Muscle of leg (tissue), 11 donors: Measurements from ENCODE around the gene PISD. TPM values are rescaled to one million over a fixed set of nuclear protein-coding genes. Genes with fewer than 3 reads are reported as not detected.

ENCODE experiments used
- DNase-seq: peaks from one replicate; pipeline ENCODE4 v3.0.0; 2013
- H3K27ac ChIP-seq: one replicate; pipeline ENCODE4 v1.5.1; 2013; ENCODE audit warnings: mild to moderate bottlenecking, low read length, control low read depth
- H3K27me3 ChIP-seq: one replicate; pipeline ENCODE4 v1.6.1; 2013; ENCODE audit warnings: low read length; ENCODE audit not compliant: control insufficient read depth, insufficient read depth
- H3K36me3 ChIP-seq: one replicate; pipeline ENCODE4 v1.6.1; 2013; ENCODE audit warnings: low read length; ENCODE audit not compliant: control insufficient read depth, insufficient read depth
- H3K4me1 ChIP-seq: one replicate; pipeline ENCODE4 v1.6.1; 2013; ENCODE audit warnings: low read length; ENCODE audit not compliant: control insufficient read depth, insufficient read depth
- H3K4me3 ChIP-seq: one replicate; pipeline ENCODE4 v1.5.1; 2013; ENCODE audit warnings: low read length, control low read depth
- H3K9me3 ChIP-seq: replicated peaks from 2 replicates; pipeline ENCODE4 v1.6.1; 2013; ENCODE audit warnings: low read depth, low read length; ENCODE audit not compliant: control insufficient read depth
- WGBS: methylation state at CpG from one replicate; pipeline ENCODE4 v1.1.5; 2013; ENCODE audit warnings: missing lambda C conversion rate; ENCODE audit not compliant: insufficient coverage; 5-methylcytosine and 5-hydroxymethylcytosine counted together
- polyA plus RNA-seq, 8 donors: library from polyadenylated mRNA; unstranded; fragments of 120-200 nt; gene quantifications; one replicate each; pipeline versions ENCODE4 v1.2.1 to v1.2.3, GENCODE V29; 2013; ENCODE audit warnings: inconsistent platforms in 1 of 8, low replicate concordance in 1 of 8; ENCODE audit not compliant: insufficient read length in 8 of 8, insufficient read depth in 1 of 8
- total RNA-seq: library from RNA; stranded (reverse); fragments of 120-200 nt; gene quantifications from one replicate; pipeline ENCODE4 v1.2.4, GENCODE V29; 2013

The PISD gene
- total and polyA plus RNA-seq, 9 donors = 16.1 to 22.6 (median 19.5) TPM

- 82% methylated on average over 2 of the region's 4 CpGs for WGBS
- Histone ChIP-seq H3K27me3 (no peaks in the 10 kb centered on the region), H3K36me3 (peaks cover 6% of the 10 kb centered on the region), H3K4me1 (no peaks in the 10 kb centered on the region), H3K27ac (no peak overlapping the region), H3K9me3 (no peaks in the 10 kb centered on the region), H3K4me3 (no peak overlapping the region)
- no peak for DNase-seq
These were observed 22.5 kb downstream of the PISD start for GRCh38 chr22:31639436-31640039.

DNA sequence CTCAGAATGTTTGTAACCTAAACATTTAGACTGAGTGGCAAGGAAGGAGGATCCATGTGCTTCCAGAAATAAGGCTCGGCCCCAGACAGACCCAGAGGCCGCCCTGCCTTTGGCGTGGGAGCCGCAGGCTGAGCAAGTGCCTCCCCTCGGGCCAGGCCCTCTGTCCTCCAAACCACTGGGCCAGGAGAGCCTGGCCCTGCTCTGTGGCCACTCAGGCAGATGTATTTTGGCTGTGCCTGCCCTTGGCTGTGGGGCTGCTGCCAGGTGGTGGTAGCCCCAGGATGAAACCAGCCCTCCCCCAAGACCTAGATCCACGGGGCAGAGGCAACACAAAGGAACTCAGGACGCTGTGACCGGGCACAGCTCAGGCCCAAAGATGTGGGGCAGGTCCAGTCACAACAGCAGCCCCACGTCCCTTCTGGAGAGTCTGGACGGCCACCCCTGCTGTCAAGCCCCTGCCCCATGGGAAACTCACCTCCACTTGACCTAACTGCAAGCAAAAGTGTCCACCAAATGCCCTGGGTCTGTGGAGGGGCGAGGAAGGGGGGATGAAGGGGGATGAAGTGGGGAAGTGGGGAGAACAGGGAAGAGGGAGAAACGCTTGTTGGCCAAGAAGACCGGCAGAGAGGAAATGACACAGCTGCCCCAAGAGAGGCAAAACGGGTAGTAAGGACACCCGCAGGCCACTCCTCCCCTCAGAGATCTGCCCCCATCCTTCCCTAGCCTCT, 24.0 kb downstream of the PISD start:
- Histone ChIP-seq H3K27ac (peak overlapping the region; percentile 42), H3K27me3 (no peaks in the 10 kb centered on the region), H3K36me3 (peaks cover 5% of the 10 kb centered on the region), H3K4me1 (no peaks in the 10 kb centered on the region), H3K4me3 (no peak overlapping the region), H3K9me3 (no peaks in the 10 kb centered on the region)
- WGBS = 58% methylated on average over 11 of the region's 15 CpGs
- peak; percentile 55 for DNase-seq

GRCh38 chr22:31637447-31637890, 24.5 kb downstream of the PISD start:
- Histone ChIP-seq H3K36me3 (peaks cover 5% of the 10 kb centered on the region), H3K27me3 (no peaks in the 10 kb centered on the region), H3K4me1 (no peaks in the 10 kb centered on the region), H3K27ac (no peak overlapping the region), H3K9me3 (no peaks in the 10 kb centered on the region), H3K4me3 (no peak overlapping the region)
- DNase-seq = no peak
- 64% methylated on average over 8 of the region's 10 CpGs for WGBS

- Histone ChIP-seq H3K27me3 (no peaks in the 10 kb centered on the region), H3K4me3 (no peak overlapping the region), H3K27ac (no peak overlapping the region), H3K4me1 (peaks cover 8% of the 10 kb centered on the region), H3K36me3 (no peaks in the 10 kb centered on the region), H3K9me3 (no peaks in the 10 kb centered on the region)
- no peak for DNase-seq
- WGBS = 91% methylated on average over 10 of the region's 13 CpGs
These were observed 26.2 kb downstream of the PISD start for GRCh38 chr22:31635638-31636306.

- Histone ChIP-seq H3K27me3 (no peaks in the 10 kb centered on the region), H3K4me1 (peaks cover 32% of the 10 kb centered on the region), H3K9me3 (no peaks in the 10 kb centered on the region), H3K27ac (peak overlapping the region; percentile 91), H3K4me3 (no peak overlapping the region), H3K36me3 (peaks cover 12% of the 10 kb centered on the region)
- no peak for DNase-seq
- 76% methylated on average over 5 of the region's 9 CpGs for WGBS
These were observed 30.6 kb downstream of the PISD start for GRCh38 chr22:31631436-31631835.

DNA sequence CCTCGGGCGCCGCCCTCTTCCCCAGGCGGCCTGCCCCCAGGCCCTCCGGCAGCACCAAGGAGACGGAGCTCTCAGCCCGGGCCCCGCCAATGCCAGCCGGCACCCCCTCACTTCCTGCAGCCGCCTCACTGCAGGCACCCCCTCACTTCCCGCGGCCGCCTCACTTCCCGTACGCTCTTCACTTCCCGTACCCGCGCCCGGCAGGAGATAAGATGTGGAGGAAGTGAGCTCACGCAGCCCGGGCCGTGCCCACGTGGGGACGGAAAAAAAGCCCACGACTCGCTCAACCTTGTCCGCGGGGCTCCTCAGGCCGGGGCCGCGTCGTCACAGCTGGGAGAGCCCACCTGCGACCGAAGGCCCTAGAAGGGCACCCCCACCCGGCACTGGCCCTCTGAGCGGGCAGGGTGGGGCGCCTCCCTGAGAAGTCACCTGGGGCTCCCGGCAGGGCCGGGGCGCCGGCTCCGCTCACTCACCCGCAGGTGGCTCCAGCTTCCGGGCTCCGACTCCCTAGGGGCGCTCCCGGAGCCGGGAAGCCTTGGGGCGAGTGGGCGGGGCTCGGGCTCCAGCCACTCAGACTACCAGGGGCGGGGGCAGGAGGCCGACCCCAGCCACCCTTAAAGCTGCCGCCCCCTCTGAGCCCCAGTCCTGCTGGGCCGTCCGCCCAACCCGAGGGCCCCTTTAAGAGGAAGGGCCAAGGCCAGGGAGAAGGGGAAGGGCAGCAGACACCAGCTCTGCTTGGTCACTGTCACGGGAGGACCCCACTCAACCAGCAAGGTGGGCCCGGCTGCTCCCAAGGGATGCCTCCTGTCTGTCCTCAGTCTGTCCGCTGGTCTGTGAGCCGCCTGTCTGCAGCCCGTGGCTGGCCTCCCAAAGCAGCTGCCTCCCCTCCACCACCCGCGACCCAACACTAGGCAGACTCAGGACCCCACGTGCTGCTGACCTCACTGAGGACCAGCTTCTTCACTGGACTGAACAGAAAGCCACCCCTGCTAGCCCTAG, 31.4 kb downstream of the PISD start:
- Histone ChIP-seq H3K4me1 (peaks cover 41% of the 10 kb centered on the region), H3K27me3 (no peaks in the 10 kb centered on the region), H3K27ac (peak overlapping the region; percentile 91), H3K36me3 (peaks cover 12% of the 10 kb centered on the region), H3K9me3 (no peaks in the 10 kb centered on the region), H3K4me3 (peak overlapping the region; percentile 65)
- WGBS = under 1% methylated on average over 54 of the region's 65 CpGs
- DNase-seq = peak; percentile 86

DNA sequence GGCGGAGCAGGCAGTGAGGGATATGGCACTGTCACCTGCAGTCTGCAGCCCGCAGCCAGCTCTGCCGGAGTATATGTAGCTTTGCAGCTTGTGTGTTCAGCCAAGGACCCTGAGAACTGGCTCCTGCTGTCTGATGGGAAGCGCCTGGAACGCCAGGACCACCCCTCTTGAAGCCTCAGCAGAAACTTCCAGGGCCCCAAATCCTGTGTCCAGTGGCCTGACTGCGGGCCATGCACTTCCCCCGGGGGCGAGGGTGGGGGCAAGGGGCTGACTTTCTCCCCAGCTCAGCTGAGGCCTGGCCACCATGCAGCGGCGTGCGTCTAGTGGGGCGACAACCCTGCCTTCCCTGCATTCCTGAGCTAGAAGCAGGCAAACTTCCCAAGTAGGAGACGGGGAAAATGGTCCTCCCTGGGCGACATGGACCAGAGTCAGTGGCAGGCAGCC, 32.3 kb downstream of the PISD start:
- H3K4me3 ChIP-seq = peak overlapping the region; percentile 65
- H3K27me3 ChIP-seq = no peaks in the 10 kb centered on the region
- no peaks in the 10 kb centered on the region for H3K9me3 ChIP-seq
- H3K36me3 ChIP-seq = peaks cover 15% of the 10 kb centered on the region
- 23% methylated on average over 11 of the region's 14 CpGs for WGBS
- H3K27ac ChIP-seq = peak overlapping the region; percentile 91
- peaks cover 47% of the 10 kb centered on the region for H3K4me1 ChIP-seq
- peak; percentile 40 for DNase-seq

GRCh38 chr22:31628969-31629708, 32.9 kb downstream of the PISD start:
- no peaks in the 10 kb centered on the region for H3K27me3 ChIP-seq
- peaks cover 49% of the 10 kb centered on the region for H3K4me1 ChIP-seq
- H3K4me3 ChIP-seq = no peak overlapping the region
- peak overlapping the region; percentile 91 for H3K27ac ChIP-seq
- no peaks in the 10 kb centered on the region for H3K9me3 ChIP-seq
- DNase-seq = no peak
- WGBS = 87% methylated on average over 17 of the region's 17 CpGs
- peaks cover 15% of the 10 kb centered on the region for H3K36me3 ChIP-seq

GRCh38 chr22:31628362-31628761, 33.7 kb downstream of the PISD start:
- Histone ChIP-seq H3K27me3 (no peaks in the 10 kb centered on the region), H3K9me3 (no peaks in the 10 kb centered on the region), H3K4me1 (peaks cover 49% of the 10 kb centered on the region), H3K27ac (no peak overlapping the region), H3K36me3 (peaks cover 15% of the 10 kb centered on the region), H3K4me3 (no peak overlapping the region)
- no CpG with 5 or more reads among the region's 1 CpG for WGBS
- DNase-seq = no peak
